SH-SY5Y (cell line): ENCODE data around the gene RNF149.

Experiments used
- GATA2 ChIP-seq: IDR thresholded peaks from 2 replicates; pipeline ENCODE4 v1.6.1; 2011; ENCODE audit warnings: mild to moderate bottlenecking, low read depth, low read length
- GATA3 ChIP-seq: IDR thresholded peaks from 2 replicates; pipeline ENCODE4 v1.6.1; 2011; ENCODE audit warnings: low read depth, mild to moderate bottlenecking, low read length, moderate library complexity

RNF149 gene

DNA sequence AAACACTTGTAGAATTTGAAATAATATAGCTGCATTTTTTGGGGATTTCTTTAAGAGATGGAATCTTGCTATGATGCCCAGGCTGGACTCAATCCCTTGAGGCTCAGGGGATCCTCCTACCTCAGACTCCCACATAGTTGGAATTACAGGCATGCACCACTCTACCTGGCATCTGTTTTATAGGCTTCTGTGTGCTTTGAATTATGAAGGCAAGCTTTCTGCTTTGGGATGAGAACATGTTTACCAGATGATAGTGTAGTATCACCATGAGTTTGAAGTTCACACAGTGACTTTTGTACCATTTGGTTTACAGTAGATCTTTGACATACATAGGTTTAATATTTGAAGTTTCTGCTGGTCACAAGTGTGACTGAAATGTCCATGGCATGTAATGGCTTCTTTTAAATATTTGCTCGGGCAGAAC is 45.1 kb downstream of the RNF149 start:
- TF ChIP-seq GATA3 (no peak), GATA2 (no peak)

DNA sequence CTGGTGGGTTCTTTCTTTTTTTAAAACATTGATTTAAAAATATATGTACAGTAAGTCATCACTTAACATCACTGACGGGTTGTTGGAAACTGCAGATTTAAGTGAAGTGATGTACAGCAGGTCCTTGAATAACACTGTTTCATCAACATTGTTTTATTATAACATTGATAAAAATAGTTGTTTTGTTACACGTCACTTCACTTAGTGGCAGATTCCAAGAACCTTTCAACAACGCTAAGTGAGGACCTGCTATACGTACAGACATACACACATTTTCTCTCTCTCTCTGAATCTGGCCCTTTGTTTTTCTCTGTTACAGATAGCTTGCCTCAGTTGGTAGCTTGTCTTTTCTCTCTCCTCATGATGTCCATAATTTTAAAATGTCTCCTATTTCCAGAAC is 46.4 kb downstream of the RNF149 start:
- TF ChIP-seq GATA3 (no peak), GATA2 (no peak)

DNA sequence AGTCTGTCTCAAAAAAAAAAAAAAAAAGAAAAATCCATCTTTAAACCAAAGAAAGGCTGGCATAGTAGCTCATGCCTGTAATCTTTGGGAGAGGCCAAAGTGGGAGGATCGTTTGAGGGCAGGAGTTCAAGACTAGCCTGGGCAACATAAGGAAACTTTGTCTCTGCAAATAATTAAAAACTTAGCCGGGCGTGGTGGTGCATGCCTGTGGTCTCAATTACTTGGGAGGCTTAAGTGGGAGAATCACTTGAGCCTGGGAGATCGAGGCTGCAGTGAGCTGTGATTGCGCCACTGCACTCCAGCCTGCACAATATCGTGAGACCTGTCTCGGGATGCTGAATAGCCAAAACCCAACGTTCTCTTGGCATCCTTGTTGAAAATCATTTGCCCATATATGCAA is 49.7 kb downstream of the RNF149 start:
- TF ChIP-seq GATA3 (no peak), GATA2 (no peak)

DNA sequence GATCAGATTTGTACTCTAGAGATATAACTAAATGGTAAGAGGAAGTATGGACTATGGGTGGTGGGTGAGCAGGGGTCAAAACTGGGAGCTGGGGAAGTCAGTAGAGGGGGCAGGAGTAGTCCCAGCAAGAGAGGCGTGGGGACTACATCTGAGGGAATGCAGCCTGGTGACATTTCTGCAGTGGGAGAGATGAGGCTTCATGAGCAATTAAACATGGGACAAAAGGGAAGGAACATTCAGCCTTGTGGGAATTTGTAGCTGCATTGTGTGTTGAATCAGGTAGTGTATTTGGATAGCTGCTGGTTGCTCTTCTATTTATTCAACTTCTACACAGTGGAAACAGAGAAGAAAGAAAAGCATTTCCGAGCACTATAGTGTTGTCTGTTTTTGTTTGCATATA is 52.2 kb downstream of the RNF149 start:
- TF ChIP-seq GATA2 (no peak), GATA3 (no peak)

DNA sequence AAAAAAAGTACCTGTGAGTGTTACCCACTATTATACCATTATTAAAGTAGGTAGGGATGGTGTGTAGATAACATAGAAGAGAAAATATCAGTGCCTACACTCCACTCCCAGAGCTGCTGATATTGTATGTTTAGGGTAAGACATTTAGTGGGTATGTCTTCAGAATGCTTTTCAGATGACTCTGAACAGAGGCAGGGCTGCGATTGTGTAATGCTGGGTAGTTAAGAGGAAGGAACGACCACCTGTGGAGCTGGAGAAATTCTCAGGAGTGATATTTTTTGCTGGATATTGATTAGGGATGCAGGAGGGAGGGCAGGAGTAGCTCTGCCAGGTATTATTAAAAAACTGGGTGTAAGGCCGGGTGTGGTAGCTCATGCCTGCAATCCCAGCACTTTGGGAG is 53.0 kb downstream of the RNF149 start:
- TF ChIP-seq GATA3 (no peak), GATA2 (no peak)

DNA sequence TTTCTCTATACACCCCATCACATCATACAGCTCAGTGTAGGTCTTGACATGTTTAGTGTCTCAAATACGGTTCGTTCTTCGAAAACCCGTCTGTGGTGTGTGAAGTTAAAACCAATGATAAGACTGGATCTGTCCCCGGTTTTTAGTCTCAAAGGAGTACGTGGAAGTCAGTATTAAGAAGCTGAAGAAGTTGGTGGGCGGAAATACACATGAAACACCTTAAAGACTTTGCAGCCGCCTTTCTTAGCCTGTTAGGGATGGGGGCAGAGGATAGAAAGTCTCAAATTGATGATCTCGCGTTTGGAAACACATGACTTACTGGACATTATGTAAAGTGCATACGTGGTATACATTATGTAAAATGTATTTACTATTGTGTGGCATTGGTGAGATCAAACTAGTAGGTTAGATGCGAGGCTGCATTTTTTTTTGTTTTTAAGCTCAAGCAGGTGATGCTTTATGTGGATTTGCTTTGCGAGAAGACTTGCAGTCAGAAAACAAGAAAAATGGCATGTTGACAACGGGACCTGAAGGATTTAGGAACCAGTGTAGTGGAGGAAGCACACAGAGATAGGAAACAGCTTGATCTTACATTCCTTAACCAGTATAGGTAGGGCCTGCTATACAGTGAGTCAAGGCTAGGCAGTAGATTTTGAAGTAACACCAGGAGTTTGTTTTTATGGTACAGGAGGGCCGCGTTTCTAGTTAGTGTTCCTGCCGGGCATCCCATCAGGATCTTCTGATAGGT is 54.6 kb downstream of the RNF149 start:
- TF ChIP-seq GATA3 (no peak), GATA2 (no peak)

DNA sequence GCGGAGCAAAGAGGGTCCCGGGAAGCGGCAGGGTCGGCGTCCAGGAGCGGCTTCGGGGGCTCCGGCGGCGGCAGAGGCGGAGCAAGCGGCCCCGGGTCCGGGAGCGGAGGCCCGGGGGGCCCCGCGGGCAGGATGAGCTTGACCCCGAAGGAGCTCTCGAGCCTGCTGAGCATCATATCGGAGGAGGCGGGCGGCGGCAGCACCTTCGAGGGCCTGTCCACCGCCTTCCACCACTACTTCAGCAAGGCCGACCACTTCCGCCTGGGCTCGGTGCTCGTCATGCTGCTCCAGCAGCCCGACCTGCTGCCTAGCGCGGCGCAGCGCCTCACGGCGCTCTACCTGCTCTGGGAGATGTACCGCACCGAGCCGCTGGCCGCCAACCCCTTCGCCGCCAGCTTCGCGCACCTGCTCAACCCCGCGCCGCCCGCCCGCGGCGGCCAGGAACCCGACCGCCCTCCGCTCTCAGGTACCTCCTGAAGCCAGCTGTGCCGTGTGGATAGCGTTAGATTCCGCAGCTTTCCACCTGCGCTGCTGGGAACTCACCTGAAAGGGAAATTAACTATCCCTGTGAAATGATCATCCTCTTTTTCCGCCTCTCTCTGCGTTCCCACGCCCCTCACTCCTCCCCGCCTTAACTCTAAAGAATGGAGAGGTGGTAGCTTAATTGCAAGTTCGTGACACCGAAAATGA is 55.3 kb downstream of the RNF149 start:
- TF ChIP-seq GATA3 (no peak), GATA2 (no peak)

DNA sequence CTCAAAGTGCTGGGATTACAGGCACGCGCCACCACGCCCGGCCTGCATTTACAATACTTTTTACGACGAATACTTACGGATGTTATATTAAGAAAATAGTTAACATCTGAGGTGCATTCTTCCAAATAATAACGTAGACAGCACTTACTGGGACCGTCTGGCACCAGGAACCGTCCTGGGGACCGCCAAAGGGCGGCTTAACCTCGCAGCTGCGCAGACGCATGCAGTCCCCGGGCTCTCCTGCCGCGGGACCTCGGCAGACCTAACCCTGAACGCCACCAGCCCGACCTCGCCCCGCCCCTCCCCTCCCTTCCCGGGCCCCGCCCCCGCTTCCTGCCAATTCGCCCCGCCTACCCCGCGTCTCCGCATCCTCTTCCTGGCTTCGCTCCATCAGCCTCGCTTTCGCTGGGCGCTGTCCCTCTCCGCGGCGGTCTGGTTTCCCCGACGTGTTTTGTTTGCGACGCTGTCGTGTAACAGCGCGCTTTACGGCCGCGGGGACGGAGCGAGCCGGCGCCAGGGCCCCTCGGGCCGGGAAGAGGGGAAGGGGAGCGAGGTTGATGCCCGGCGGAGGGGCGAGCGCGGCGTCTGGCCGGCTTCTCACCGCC is 56.0 kb downstream of the RNF149 start, which contains the start of gene CNOT11:
Gene CNOT11 (plus strand): TSS at position 479 of the 605 bp plus-strand sequence. CDS start 79 bp downstream, at position 558.
- TF ChIP-seq GATA2, result no peak
- no peak for TF ChIP-seq GATA3

DNA sequence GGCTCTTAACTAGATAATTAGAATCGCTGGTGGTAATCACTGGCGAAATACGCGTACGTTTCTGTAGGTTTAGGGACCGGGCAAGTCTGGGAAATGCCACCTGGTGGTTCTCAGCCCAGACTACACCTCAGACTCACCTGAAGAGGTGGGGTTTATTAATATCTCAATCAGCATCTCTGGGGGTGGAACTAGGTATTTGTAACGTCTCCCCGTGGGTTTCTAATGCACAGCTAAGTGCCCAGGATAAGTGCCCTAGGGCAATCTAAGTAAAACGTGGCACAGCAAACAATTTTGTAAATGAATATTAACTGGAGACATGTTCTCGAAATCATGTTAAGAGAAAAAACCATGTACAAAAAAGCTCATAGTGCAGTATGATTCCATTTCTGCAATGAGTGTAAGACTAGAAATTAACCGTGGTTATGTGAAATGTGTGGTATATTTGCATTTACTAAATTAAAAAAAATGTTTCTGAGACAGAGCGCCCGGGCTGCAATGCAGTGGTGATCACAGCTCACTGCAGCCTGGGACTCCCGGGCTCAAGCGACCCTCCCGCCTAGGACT is 56.6 kb downstream of the RNF149 start:
- no peak for TF ChIP-seq GATA3
- TF ChIP-seq GATA2, result peak; percentile 75

DNA sequence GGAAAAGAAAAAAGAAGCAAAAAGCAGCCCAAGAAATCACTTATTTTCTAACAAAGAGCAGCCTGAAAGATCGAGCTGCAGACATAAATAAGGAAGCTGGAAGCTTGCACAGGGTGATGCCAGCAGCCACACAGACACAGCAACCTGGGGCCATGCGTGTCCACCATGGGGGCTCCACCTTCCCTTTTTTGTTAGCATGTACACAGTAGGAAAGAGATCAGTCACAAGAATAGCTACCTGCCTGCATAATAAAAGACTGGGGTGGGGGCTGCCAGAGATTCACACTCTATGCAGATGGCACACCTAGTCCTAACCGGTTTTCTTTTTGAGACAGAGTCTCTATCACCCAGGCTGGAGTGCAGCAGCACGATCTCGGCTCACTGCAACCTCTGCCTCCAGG is 58.7 kb downstream of the RNF149 start:
- TF ChIP-seq GATA3 (no peak), GATA2 (no peak)

DNA sequence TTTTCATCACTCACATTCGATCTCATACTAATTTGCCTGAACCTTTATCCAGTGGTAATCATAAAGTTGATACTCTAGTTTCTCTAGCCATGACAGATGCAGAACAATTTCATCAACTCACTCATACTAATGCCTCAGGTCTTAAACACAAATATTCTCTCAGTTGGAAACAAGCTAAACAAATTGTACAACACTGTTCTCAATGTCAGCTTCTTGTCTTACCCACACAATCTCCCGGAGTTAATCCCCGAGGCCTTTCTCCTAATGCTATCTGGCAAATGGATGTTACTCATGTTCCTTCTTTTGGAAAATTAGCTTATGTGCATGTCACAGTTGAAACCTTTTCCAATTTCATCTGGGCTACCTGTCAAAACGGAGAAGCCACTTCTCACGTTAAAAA is 67.3 kb downstream of the RNF149 start:
- TF ChIP-seq GATA2 (no peak), GATA3 (no peak)

DNA sequence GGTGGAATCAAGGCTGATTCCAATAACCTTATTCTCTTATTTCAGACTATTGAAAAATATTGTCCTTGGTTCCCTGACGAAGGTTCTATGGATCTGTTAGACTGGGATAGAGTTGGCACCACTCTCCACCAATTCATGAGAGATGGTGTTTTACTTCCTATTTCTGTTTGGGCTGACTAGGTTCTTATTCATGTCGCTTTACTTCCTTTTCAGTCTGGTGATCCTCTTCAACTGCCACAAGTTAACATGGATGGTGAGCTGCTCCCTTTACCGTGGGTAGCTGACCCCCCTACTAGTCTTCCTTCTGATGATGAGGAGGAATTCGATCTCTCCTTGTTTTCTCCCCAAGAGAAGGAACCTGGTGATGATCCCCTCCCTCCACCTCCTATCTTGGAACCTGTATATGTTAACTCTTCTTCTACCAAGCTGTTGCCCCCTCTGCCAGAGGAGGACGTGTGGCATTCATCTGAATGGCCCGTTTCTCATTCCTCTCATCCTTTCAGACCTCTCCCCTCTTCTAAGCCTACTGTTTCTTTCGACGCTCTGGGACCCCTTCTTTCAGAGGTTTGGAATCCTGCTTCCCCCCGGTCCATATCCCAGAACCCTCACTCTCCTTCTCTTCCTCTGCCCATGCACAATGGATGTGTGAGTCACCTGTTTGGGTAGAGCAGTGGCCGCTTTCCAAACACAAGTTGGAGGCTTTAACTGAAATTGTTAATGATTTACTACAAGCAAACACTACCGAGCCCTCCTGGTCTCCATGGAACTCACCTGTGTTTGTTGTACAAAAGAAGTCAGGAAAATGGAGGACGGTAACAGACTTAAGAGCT is 69.4 kb downstream of the RNF149 start:
- TF ChIP-seq GATA2 (no peak), GATA3 (no peak)

DNA sequence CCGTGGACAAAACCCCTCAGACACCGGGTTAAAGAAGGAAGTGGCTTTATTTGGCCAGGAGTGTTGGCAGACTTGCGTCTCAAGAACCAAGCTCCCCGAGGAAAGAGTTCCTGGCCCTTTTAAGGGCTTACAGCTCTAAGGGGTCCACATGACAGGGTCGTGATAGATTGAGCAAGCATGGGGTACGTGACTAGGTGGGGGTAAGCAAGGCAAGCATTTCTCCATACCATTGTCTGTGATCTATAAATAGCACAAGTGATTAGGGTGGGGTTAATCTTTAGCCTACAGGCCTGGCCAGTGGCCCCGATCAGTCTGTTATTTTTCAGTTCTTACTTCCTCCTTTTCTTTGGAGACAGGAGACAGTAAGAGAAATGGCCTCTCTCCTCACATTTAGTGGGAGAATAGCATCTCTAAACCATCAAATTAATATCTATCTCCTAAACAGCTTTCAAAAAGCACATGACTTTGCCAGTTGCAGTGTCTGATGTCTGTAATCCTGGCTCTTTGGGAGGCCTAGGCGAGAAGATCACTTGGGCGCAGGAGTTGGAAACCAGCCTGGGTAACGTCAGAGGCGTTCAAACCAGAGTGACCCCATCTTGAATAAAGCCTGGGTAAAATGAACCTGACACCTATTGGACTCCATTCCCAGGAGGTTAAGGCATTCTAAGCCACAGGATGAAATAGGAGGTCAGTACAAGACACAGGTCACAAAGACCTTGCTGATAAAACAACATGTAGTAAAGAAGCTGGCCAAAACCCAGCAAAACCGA is 74.1 kb downstream of the RNF149 start:
- TF ChIP-seq GATA3 (no peak), GATA2 (no peak)

DNA sequence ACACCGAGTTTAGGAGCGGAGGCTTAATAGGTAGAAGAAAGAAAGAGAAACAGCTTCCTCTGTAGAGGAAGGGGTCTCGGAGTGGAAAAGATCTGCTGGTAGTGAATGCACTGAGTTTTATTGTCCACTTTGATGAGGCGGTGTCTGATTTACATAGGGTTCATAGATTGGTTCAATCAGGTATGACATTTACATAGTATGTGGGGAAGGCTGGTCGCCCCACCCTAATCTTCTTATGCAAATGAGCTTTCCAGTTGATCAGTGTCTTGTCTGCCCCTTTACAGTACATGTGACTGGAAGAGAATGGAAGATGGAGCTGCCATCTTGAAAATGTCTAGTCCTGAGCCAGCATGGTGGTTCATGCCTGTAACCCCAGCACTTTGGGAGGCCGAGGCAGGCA is 75.7 kb downstream of the RNF149 start:
- TF ChIP-seq GATA2, result no peak
- TF ChIP-seq GATA3, result no peak
